Measurements from ENCODE around the gene MPP7.
"Not testable (repeated sequence)": the region's sequence is repeated elsewhere in the genome, so short reads cannot be mapped to it uniquely, and the experiment has no call there.

MPP7 gene

DNA sequence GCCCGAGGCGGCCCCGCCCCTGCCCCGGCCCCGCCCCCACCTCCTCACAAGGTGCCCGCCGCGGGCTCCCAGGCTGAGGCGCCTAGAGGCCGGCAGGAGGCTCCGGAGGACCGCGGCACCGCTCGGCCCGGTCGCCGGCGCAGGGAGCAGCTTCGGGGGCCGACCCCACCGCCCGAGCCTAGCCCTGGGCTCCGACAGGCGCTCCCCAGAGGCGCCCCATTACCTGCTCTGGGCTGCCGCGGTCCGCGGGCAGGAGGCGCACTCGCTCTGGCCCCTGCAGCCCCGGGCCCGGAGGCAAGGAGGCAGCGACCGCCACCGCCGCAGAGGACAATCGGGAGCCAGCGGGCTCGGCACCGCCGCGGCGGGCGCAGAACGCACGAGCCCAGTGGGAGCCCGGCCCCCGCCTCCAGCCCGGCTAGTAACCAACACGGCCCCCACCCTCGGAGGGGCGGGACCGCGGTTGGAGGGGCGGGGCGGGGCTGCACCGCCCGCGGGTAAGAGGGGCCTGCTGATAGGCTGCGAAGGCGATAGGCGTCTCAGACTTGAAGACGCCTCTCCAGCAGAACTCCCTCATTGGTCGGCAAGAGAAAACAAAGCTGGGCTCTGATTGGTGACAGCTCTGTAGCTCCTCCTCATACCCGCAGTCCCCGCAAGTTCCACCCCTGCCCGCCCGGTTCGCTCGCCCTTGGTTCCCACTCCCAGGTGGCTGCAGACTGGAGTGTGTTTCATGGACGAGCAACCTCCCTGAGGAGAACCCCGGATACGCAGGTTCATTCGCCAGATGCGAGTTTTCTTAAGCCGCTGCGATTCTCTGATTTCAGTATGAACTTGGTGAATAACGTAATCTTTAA is at the start of gene MPP7:
Gene MPP7 (minus strand): TSS at position 427 of the 851 bp plus-strand sequence. CDS start 64,460 bp downstream, outside the sequence.
- peak; percentile 95 for DNase-seq

DNA sequence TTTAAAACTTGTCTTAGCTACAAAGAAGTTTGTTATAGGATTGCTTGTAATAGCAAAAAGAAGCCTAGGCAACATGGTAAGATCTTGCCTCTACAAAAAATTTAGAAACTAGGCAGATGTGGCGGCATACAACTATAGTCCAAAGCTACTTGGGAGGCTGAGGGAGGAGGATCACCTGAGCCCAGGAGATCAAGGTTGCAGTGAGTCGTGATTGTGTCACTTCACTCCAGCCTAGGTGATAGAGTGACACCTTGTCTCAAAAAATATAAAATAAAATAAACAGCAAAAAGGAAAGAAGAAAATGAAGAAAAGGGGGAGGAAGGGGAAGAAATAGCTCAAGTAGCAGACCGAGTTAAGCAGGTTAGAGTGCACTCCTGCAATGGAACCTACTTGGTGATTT is 47.0 kb upstream of the MPP7 start:
- no peak for DNase-seq

DNA sequence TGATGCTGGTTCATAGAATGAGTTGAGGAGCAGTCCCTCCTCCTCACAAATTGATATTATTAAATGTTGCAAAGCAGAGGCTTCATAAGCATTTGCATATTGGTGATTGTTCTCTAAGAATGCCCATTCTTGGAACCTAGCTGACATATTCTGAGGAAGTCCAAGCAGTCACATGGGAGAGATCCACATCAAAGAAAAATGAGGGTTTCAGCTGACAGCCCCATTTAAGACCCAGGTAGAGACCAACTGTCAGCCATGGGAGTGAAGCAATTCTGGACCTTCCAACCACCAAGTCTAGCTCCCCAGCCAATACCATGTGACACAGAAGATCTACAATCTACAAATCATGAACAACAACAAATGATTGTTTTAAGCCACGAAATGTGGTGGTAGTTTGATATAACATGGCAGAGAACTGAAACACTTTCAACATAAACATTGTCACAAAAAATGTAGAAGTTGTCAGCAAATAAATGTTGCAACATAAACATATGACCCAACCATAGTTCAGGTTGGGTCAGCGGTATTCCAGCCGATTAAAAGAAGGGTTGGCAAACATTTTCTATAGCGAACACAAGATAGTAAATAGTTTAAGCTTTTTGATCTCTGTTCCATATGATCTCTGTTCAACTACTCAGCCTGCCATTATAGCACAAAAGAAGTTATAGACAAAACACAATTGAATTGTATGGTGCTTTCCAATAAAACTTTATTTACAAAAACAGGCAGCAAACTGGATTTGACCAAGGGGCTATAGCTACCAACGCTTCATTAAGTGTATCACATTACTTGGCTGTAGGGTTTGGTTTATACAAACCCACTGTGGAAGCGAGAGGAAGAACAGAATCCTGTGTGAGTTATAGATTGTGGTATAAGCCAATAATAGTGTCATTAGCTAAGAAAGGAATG is 41.4 kb upstream of the MPP7 start:
- no peak for DNase-seq

DNA sequence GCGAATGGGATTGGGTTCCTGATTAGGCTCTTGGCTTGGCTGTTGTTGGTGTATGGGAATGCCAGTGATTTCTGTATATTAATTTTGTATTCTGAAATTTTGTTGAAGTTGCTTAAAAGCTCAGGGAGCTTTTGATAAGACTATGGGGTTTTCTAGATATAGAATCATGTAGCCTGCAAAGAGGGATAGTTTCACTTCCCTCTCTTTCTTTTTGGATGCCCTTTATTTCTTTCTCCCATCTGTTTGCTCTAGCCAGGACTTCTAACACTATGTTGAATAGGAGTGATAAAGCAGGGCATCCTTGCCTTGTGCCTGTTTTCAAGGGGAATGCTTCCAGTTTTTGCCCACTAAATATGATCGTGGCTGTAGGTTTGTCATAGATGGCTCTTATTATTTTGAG is 40.4 kb upstream of the MPP7 start:
- no peak for DNase-seq

DNA sequence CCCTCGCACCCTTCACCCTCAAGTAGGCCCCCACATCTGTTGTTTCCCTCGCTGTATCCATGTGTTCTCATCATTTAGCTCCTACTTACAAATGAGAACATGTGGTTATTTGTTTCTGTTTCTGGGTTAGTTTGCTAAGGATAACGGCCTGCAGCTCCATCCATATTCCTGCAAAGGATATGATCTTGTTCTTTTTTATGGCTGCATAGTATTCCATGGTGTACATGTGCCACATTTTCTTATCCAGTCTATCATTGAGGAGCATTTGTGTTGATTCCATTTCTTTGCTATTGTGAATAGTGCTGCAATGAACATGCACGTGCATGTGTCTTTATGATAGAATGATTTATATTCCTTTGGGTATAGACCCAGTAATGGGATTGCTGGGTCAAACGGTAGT is 38.8 kb upstream of the MPP7 start:
- not testable (repeated sequence) for DNase-seq

DNA sequence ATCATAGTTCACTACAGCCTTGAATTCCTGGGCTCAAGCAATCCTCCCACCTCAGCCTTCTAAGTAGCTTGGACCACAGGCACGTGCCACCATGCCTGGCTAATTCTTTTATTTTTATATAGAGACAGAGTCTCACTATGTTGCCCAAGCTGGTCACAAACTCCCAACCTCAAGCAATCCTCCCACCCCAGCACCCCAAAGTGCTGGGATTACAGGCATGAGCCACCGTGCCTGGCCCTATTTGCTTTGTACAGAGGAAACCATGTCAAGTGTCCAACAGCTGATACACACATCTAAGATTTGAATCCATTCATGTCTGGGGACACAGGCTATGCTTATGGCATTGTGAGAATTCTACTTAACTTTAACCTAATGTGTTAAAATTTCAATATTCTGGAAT is 29.9 kb upstream of the MPP7 start:
- no peak for DNase-seq

DNA sequence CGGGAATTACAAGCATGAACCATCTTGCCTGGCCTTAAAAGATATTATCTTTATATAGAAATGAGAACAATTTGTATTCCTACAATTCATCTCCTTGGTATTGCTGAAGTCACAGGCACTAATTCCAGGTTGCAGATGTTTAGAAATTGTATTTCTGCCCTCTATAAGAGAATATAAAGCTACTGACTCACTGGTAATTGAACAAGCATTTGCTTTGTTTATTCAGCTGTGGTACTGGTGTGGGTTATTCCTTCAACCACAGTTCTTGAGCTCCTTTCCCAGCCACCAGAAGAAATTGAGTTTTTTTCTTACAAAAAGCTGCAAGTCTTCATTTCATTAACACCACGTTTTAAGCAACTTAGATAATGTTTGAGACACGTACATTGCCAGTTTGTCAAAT is 29.0 kb upstream of the MPP7 start:
- no peak for DNase-seq

DNA sequence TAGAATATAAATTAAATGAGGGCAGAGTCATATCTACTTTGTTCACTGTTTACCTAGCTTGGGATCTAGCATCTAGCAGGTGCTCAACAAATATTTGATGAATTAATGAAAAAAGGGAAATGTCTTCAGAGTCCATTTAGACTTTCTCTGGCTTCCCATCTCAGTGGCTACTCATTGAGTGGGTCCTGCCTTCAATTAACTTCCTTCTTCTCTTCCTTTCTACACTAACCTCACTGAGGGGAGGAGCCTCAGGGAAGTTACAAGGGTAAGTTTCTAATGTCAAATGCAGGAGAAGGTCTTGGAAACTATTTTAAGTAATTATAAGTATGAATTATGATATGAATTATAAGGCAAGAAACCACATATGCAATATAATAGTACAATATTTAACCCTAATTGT is 28.2 kb upstream of the MPP7 start:
- no peak for DNase-seq

DNA sequence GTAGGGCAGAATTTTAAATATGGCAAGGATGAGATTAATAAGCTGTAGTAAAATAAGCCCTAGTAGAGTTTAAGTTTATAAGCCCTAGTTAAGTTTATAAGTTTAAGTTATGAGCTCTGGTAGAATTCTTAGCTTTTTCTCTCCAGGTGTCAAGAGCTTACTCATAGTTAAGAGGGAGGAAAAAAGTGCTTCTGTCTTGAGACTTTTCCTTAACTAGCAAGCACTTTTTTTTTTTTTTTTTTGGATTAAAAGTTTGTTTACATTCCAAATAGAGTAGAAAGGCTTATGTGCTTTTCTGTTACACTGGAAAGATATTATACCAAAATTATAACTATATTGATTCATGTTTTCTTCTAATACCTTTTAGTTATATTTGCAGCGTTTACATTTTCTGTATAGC is 25.5 kb upstream of the MPP7 start:
- no peak for DNase-seq

DNA sequence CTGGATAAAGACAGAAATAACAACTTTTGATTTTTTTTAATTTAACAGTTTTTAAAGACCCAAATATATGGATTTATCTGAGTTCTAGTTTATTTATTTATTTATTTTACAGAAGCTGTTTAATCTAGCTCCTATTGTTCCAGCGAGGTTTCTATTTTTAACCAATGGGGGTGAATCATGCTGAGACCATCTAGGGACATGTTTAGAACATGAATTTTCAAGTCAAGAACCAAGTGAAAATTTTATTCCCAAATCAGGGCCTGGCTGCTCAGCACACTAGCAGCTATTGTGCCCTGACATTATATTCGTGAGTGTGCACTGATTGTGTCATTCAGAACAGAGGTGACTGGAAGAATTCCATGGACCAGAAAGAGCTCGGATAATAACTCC is 24.6 kb upstream of the MPP7 start:
- DNase-seq, result no peak

DNA sequence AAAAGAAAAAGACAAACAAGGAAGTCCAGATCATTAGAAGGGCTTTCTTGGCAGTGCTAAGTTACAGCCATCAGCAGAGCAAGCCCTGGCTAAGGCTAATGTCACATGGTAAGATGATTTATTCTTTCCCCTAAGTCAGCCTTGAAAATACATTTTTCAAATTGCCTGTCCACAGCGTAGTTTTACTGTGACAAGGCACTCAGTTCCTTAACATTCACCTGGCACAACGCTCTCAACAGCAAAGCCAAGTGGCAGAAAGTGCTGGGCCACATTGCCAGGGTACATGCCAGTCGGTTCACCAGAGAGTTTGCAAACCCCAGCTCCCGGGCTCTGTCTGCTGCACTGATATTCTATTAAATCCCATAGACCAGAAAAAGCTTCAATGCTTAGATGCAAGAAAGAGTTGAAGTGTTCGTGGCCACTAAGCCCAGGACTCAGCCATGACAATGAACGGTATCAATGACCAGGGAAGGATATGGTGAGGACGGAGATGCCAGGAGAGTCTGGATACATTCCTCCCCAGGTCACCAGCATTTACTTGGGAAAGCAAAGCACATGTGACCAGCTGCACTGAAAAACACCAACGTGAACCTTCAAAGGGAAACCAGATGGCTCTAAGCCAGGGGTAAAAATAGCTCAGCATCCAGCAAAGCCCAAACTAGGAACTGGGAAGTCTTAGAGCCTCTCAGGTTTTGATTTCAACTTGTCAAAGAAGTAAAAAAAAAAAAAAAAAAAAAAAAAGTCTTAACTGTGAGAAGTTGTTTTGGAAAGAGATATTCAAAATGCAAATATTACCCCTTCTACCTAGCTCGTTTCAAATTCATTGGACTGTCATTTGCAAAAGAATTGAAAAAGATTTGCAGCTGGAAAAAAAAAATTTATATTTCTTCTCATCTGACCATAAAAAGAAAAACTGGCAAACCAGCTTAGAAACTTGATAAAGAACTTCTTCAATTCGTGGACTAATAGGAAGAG is 23.9 kb upstream of the MPP7 start:
- DNase-seq, result no peak

DNA sequence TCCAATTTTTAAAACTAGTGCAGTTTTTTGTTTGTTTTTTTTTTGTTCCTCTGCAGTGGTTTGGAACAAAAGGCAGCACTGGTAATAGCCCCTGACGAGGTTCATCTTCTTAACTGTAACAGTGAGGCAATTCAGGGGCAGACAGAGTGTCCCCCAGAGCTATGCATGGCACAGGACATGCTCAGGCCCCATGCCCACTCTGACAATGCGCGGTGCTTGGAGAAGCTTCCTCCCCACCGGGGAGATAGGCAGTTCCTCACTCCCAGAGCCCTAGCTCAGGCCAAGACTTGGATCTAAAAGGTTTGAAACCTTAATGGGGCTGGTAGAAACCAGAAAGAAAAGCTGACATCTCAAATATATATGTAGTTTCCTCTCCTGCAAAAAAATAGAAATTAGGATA is 17.9 kb upstream of the MPP7 start:
- DNase-seq, result no peak

DNA sequence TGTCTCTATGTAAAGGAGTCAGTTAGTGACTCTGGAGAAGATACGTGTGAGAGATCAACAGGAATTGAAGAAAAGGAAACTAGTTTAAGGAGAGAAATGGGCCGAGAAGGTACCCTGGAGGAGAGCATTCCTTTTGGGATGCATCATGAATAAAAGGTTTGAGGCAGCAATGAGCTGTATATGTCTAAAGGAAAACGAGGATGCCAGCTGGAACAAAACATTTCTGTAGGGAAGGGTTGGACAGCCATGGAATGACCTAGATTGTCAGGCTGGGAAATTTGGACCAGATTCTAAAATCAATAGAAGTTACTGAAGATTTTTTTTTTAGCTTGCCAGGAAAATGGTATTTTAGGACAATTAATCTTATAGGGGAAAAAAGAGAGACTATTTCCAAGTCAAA is 17.2 kb upstream of the MPP7 start:
- no peak for DNase-seq

DNA sequence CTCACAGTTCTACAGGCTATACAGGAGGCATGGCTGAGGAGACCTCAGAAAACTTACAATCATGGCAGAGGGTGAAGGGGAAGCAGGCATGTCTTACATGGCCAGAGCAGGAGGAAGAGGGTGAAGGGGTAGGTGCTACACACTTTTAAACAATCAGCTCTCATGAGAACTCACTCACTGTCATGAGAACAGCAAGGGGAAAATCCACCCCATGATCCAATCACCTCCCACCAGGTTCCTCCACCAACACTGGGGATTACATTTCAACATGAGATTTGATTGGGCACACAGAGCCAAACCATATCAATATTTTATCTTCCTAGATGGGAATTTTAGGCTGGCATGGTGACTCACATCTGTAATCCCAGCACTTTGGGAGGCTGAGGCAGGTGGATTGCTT is 16.2 kb upstream of the MPP7 start:
- DNase-seq, result not testable (repeated sequence)

DNA sequence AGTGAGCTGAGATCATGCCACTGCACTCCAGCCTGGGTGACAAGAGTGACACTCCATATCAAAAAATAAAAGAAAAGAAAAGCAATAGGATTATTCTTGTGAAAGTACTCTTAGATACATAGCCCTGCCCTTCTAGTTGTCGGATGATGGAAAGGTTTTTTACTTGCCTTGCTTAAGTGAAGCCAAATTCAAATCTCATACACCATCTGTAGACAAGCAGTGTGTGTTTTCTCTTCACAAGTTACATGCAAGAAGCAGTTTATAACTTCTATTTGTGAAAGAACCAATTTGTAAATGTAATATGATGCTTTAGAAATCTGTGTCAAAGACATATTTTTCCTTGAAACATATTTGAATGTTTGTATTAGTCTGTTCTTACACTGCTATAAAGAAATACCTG is 15.8 kb upstream of the MPP7 start:
- DNase-seq, result no peak

DNA sequence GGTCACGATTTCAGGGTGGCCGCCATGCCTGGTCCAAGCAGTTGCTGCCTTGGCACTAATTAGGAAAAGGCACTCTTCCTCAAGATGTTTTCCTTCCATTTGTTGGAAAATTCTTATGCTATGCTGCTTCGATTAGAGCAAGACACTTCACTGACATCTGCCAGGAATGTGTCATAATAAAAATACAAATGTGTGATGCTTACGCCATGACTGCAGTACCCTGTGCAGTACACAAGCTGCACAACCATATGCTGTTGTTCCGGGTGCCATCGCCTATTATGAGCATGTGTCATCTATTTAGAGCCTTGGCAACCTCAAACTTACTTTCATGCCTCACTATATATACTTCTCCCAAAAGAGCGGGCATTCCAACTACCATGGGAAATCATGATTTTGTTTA is 14.9 kb upstream of the MPP7 start:
- DNase-seq, result no peak

DNA sequence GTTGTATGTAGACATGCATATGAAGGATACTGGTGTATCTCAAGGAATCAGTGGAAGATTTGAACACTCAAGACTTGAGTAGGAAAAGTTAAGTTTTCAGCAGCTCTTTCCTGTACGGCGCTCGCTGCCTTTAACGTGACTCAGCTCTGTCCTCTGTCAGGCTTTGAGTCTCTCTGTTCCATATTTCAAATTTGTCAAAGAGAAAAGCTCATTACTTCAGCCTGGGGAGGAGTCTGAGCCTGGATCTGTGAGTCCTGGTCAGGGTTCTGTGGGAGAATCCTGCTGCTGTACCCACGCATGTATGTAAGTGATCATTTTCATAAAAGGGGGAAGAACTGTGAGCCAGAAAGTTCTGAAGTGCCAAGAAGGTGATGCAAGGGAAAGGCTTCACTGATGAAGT is 13.8 kb upstream of the MPP7 start:
- DNase-seq, result no peak

DNA sequence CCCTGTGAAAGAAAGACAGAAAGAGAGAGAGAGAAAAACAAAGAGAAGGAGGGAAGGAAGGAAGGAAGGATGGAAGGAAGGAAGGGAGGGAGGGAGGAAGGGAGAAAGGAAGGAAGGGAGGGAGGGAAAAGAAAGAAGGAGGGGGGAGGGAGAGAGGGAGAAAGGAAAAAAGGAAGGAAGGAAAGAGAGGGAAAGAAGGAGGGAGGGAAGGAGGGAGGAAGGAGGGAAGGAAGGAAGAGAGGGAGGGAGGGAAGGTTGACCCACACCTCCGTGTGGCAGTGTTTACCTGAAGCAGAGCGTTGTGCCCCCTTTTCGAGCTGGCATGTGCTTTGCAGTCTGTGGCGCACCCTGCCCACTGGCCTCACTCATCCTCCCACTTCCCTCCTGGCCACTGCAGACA is 12.3 kb upstream of the MPP7 start:
- DNase-seq, result no peak

DNA sequence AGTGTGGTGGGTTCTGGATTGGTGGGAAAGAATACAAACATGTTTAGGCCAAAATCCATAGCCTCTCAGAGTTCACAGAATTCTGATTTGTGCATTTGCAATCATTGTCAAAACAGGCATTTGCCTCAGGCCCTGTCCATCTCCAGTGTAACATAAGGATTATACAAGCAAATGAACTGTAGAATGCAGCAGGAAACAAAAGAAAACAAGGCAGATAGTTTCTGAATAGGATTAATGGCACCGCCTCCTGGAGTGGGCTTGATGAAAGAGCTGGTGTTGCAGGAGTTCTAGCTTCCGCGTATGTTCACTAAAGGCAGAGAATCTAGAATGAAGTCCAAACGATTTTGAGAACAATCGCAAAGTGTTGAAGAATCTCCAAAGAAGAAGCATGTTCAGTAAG is 11.3 kb upstream of the MPP7 start:
- DNase-seq, result no peak

DNA sequence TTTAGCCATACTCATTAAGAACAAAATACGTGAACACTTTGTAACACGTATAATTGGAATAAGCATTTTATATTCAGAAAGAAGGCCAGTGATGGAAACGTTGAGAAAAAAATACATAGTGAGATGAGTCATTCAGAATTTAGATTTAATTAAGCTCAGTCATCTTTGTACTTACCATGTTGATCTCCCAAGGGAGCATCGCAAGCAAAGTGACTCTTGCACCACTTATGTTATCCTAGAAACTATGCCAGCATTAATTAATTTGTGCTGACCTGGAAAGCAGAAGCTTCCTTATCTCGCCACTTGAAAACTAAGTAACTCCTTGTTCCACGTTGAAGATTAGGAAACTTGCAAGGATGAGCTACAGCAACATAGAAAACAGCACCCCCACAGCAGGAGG is 9.7 kb upstream of the MPP7 start:
- DNase-seq, result no peak

DNA sequence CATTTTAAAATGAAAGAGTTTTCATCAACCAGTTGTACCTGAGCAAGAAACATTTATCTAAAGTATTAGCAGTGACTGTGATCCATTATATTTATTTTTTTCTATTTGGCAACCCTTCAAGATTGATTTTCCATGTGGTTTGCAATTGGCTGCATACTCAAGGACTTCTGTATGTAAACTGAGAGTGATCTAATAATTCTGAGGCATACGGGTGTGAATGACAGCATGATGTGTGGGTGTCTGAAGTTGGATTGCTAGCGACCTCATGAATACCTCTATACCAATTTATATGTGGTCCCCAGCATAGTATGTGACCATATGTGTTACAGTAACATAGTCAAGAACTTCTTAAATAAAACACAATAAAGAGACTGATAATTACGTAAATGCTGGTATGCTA is 8.2 kb upstream of the MPP7 start:
- DNase-seq, result no peak

DNA sequence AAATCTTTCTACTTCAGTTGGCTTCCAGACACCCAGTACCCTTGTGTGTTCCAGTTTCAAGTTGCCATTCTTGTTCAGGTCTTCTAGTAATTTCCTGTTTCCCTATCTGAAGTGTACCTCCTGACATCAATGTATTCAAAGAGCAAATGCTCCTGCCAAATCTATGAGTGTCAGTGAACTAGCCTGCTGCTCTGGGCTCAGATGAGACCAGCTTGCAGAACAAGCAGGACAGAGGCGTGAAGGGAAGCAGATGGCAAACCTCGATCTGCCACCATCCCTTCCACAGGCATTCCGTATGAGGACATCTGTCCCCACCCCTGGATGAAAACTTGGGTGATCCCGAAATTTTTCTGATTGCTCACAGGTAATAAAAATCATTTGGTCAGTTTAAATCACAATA is 4.4 kb upstream of the MPP7 start:
- no peak for DNase-seq

DNA sequence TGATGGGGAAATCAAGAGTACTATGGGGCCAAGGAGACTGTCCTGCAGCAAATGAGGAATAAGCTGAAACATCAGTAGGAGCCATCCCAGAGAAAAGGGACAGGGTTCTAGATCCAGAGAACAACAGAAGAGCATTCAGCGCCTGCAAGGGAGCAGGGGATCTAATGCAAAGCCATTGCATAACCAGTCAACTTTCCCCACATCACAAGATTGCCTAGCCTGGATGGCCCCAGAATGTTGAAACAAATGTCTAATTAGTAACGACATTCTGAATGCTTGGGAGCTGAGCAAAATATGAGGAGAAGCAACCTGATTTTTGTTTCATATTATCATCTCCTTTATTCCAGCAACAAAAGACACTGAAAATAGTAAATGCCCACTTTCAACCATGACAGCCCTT is 2.7 kb upstream of the MPP7 start:
- DNase-seq, result no peak
